ENCODE data around the gene NUDT4B.
"Not testable (repeated sequence)": the region's sequence is repeated elsewhere in the genome, so short reads cannot be mapped to it uniquely, and the experiment has no call there.

Gene NUDT4B

DNA sequence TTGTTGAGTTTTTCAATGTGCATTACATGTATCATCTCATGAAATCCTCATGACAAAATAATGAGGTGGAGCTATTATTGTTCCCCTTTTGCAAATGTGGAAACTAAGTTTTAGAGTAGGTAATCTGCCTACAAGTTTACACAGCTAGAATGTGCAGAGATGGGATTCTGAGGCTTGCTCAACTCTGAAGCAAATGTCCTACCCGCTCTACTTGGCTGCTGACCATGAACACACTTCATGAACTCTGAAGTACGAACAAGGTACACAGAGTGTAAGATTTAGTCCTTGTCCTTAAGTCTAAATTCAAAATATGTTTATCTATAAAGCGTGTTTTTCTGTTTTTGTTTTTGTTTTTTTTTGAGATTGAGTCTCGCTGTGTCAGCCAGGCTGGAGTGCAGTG is 5.4 kb upstream of the NUDT4B start:
- not testable (repeated sequence) for DNase-seq

DNA sequence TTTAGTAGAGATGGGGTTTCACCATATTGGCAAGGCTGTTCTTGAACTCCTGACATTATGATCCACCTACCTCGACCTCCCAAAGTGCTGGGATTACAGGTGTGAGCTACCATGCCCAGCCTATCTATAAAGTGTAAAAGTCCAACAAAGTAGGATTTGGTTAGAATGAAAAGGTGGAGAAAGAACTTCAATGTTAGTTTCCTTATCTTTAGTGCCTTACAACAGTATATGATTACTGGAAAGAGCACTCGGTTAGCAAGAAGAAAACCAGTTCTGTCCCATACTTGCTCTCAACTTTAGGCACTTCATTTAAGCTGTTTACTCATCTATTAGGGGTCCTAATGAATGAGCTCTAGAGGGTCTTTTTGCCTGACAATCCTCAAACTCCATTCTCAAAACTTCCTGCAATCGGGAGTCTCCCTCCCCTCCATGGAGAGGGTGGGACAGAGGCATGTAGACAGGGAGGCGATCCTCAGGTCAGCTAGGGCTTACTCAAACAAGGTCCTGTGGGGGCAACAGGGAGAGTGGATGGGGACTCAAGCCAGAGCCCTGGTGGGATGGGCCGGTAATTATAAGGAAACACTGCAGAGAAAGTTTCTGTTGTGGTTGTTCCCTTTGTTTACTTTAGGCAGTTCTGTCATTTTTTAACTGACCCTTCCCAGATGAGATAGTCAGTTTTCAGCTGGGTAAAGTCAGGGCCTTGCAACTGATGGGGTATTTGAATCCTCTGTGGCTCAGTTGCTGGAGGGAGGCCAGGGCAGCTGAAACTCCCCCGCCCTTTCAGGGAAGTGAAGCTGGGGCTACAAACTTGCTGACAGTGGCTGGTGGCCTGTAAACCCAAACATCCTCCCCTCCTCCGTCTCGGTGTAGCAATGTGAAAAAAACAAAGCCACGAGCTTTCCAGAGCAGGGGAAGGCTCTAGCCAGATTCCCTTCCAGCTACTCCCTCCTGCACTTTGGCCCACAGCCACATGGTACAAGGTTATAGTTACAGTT is 4.6 kb upstream of the NUDT4B start:
- not testable (repeated sequence) for DNase-seq

DNA sequence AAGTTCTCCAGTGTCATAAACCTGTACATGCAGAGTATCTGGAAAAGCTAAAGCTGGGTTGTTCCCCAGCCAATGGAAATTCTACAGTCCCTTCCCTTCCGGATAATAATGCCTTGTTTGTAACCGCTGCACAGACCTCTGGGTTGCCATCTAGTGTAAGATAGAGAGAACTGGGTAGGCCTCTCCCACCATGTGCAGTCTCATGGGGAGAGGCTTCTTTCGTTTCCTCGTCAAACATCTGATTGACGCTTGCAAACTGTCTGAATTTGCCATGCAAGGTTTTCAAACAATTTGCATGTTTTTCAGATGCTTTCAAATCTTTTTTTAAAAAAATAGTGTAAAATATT is 734 bp downstream of the NUDT4B start:
- DNase-seq: not testable (repeated sequence)

DNA sequence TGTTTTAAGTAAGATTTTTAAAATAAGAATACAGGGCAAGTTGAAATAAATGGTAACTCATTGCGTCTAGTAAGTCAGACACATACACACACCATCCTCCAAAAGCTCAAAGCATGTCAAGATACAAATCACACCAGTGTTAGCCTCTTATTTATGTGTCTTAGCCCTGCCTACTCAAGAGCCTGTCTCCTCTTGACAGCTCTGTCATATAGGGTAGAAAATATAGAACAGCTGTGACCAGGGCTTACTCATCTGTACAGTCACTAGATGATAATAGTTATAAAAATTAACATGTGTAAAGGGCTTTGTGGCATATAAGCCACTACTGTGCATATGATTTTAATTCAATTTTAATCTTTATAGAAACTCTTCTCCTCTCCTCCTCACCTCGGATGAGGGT is 7.7 kb downstream of the NUDT4B start:
- DNase-seq: not testable (repeated sequence)

DNA sequence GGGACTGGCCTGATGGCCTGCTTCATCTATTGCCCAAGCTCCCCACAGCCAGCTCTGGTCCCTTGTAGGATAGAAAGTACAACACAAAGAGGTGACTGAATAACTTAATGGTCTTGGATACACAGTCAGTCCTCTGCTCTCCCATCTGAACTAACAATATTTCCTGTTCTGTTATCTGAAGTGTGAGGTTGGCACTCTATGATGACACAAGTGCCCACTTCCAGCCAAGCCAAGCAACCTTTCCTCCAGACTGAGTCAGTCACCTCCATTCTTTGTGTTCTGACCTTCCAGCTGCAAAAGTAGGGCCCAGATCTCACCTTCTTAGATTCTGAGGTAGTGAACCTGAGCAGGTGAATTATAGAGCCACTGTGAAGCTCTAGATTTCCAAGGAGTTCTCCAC is 8.9 kb downstream of the NUDT4B start:
- not testable (repeated sequence) for DNase-seq

DNA sequence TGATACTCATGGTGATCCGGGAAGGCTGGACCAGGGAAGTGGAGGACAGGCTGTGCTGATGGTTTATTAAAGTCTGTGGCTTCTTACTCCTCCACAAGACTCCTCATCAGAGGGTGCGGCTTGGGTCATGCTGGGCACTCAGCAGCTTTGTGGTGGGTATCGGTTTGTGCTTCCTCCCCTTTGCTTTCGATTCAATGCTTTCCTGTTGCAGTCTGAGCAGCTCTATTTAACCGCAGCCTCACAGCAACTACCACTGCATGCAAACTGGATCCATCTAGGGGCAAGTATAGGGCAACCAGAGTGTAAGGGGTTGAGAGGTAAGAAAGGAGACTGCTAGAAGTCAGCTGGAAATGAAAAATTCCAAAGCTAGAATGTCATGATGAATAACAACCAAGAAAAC is 9.8 kb downstream of the NUDT4B start:
- DNase-seq: not testable (repeated sequence)

DNA sequence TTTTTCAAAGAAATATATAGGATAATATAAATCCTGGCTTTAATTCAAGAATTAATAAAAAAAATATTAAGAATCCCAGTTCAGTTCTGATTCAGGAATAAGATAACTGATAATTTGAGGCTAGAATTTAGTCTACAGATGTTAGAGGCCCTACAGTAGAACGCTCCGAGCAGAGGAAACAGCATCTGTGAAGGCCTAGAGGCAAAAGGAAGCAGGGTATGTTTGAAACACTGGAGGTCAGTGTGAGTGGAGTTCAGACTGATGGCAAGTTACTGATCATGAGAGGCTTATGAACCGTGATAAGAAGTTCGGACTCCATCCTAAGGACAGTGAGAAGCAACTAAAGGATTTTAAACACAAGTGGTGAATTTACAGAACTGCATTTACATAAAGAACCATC is 10.4 kb downstream of the NUDT4B start:
- not testable (repeated sequence) for DNase-seq

DNA sequence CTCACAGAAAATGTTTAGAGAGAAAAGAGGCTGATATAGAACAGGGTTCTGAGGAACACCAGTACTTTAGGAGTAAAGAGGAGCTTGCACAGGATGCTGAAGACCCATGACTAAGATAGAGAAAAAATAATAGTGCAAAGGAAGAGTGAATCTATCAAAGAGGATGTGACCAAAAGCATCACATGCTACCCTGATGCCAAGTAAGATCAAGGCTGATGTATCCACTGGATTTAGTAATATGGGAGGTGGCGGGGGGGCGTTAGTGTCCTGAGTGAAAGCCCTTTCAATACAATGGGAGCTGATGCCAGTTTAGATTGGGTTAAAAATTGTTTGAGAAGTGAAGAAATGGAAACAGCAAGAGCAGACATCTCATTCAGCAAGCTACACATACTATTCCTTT is 11.2 kb downstream of the NUDT4B start:
- peak in 1 of 2 donors; percentile 1 for DNase-seq

DNA sequence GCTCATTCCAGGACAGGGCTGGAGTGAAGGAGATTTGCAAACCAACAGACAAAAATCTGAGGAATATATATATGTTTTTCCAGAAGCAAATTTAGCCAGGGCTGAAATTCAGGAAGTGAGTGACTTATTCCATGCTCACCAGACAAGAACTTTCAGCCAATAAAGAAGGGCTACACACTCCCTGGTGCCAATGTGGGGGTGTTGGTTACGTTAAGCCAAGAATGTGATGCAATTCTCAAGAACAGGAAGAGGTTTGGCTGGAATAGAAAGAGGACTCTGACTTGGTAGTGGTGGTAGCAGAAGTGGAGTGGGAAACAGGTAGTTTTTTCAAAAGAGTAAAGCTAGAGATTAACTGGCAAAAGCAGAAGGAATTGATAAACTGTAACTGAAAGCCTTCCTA is 11.6 kb downstream of the NUDT4B start:
- not testable (repeated sequence) for DNase-seq

DNA sequence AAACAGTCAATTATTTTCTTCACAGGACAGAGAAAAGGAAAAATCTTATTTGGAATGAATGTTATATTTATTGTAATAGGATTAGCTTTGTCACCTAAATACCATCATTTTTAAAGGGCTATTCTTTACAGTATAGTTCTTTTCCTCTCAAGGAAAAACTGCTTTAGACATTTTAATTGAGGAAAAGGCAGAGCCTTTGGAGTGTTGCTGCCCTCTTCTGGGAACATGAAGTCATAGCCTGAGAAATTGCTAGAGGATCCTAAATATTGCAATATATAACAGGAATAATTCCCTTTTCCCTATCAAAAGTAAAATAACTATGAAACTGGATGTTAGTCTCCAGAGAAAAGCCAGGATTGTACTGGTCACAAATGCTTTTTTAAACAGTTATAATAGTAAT is 12.8 kb downstream of the NUDT4B start:
- DNase-seq: not testable (repeated sequence)

DNA sequence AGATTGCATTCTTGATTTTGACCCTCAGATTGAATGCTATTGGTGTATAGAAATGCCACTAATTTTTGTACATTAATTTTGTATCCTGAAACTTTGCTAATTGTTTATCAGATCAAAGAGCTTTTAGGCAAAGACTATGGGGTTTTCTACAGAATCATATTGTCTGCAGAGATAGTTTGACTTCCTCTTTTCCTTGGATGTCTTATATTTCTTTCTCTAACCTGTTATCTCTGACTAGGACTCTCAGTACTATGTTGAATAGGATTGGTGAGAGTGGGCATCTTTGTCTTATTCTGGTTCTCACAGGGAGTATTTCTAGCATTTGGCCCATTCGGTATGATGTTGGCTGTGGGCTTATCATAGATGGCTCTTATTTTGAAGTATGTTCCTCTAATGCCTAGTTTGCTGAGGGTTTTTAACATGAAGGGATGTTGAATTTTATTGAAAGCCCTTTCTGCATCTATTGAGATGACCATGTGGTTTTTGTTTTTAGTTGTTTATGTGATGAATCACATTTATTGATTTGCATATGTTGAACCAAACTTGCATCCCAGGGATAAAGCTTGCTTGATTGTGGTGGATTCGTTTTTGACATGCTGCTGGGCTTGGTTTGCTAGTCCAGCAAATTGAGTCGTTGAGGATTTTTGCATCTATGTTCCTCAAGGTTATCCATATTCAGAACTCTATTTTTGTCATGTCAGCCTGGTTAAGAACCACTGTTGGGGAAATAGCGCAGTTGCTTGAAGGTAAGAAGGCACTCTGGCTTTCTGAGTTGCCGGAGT is 16.9 kb downstream of the NUDT4B start:
- not testable (repeated sequence) for DNase-seq

DNA sequence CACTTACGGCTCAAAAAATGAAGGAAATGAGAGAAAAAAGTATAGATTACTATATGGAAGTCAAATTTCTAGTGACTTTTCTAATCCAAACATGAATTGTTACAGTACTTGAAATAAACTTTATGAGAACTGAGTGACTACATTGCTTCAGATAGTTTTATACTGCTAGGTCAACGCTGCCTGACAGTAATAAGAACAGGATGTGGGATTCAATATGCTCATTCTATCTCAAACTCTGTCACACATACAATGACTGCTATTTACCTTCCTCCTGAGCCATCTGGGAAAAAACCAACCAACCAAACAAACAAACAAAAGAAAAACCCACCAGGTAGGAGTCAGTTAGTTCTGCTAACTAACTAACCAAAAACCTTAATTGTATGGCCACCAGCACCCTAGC is 20.0 kb downstream of the NUDT4B start:
- DNase-seq: not testable (repeated sequence)

DNA sequence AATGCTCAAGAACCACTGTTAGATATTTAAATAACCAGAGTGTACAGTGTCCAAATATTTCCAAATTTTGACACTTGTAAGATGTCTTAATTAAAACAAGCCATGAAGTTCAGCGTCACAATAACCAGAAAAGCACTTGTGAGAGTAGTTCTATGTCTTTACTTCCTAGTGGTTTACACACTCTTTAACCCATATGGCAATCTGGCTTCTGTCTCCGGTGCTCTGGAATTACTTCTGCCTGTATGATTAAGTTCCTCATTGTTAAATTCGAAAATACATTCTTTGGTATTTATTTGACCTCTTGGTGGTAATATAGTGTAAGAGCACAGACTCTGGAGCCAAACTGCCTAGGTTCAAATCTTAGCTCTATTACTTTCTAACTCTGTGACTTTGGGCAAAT is 20.9 kb downstream of the NUDT4B start:
- not testable (repeated sequence) for DNase-seq

DNA sequence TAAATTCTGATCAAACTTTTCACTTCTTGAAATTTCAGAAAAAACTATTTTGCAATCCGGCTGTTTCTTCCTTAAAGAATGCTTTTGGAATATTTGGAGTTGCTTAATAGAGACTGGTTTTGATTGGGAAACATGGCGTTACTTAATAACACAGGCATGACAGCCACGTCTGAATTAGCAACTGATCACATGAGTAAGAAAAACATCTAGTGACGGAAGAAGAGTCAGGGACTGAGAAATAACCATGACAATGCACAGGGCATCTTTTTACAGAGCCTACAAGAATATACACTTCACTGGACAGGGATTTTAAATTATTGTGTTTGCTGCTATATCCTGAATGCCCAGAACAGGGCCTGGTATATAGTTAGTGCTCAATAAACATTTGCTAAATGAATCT is 25.1 kb downstream of the NUDT4B start:
- not testable (repeated sequence) for DNase-seq

DNA sequence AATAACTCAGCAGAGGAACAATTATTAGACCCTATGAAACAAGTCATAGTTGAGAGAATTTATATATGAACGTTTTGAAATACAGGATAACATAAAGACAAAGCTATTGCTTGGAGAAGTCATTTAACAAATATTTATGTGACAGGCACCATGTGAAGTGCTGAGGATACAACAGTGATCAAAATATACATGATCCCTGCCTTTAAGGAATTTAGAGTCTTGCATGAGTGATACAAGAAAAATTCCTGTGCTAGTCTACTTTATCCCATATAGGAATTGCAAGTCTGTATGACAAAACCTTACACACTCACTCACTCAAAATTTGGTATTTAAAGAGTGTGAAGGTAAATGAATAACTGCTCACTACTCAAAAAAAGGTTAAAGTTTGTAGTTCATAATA is 25.5 kb downstream of the NUDT4B start:
- not testable (repeated sequence) for DNase-seq

DNA sequence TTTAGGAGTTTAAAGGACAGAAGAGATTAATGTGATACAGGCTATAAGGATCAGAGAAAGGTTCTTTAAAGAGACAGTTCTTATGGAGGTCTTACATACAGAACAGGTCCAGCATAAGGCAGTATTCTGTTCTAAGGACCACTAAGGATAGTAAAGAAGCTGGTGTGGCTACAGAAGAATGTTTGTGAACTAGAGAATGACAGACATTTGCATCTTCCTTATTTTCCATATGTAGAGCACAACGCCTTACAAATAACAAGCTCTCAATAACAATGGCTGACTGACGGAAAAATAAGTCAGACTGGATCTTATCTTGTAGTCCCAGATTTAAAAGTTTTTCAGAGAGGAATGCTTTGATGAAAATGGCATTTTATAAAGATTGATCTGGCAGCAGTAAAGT is 26.7 kb downstream of the NUDT4B start:
- not testable (repeated sequence) for DNase-seq

DNA sequence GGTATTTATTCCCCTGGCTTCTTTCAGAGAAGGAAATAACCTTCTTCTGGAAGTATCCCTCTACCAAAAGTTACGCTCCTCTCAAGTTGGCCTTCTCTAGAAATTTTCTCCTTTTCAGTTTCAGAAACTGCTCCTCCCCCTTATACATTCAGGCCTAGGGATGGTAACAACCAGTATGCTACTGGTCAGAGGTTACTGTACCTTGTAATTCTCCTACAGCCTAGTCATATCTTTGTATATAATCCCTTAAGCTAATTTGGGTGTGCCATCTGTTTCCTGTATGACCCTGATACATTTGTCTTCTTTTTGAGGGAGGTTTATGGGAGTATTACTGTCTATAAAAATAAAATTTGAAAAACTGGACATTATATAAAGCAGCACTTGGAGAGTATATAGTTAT is 29.1 kb downstream of the NUDT4B start:
- not testable (repeated sequence) for DNase-seq

DNA sequence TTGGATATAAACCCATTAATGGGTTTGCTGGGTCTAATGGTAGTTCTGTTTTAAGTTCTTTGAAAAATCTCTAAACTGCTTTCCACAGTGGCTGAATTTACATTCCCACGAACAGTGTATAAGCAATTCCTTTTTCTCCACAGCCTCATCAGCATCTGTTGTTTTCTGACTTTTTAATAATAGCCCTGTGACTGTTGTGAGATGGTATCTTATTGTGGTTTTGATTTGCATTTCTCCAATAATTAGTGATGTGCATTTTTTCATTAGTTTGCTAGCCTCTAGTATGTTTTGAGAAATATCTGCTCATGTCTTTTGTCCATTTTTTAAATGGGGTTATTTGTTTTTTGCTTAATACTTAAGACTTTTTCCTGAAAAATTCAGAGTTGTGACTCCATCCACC is 31.8 kb downstream of the NUDT4B start:
- DNase-seq: not testable (repeated sequence)

DNA sequence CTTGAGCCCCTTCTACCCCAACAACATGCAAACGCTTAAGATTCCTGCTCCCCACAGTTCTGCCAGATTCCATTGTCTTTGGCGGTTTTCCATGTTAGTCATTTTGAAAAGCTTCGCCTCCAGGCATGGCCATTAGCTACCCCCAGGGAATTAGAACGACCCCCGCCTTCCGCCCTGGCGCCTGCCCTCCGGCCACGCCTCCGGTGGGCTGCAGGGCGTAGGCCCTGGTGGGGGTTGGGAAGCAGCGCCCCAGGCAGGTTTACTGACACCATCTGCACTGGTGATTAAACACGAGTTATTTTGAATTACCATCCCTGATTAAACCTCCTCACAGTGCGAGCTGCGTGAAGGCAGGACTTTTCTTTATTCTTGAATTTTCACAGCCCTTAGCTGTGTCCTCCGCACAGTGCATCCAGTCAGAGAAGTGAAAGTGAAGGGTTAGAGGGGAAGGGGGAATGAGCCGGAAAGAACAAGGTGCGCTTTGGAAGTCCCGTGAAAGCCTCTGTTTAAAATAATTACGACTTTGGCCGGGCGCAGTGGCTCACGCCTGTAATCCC is 43.0 kb downstream of the NUDT4B start:
- not testable (repeated sequence) for DNase-seq

DNA sequence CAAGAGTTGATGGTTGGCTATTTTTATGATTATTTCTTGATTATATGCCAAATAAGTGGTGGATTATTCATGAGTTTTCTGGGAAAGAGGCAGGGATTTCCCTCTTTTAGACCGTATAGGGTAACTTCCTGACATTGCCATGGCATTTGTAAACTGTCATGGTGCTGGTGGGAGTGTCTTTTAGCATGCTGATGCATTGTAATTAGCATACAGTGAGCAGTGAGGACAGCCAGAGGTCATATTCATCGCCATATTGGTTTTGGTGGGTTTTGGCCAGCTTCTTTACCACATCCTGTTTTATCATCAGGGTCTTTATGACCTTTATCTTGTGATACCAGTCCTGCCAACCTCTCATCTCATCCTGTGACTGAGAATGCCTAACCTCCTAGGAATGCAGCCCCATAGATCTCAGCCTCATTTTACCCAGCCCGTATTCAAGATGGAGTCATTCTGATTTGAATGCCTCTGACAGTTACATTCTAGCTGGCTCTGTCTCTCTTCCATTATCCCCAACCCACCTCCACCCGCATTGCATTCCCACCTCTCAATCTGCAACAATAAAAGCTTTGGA is 45.3 kb downstream of the NUDT4B start:
- not testable (repeated sequence) for DNase-seq

Measured in activated CD4-positive, alpha-beta T cell treated with anti-CD3 and anti-CD28 coated beads for 4 hours (primary cell).